ENCODE data around the gene ZNF638.
"Not testable (repeated sequence)": the region's sequence is repeated elsewhere in the genome, so short reads cannot be mapped to it uniquely, and the experiment has no call there.

Gene ZNF638

GRCh38 chr2:71303849-71304248, 27.7 kb upstream of the ZNF638 start:
- H3K36me3 ChIP-seq (ENCODE audit: control insufficient read depth in 1 of 2, insufficient read depth in 2 of 2, low read length in 2 of 2) = no peaks in the 10 kb centered on the region
- H3K27ac ChIP-seq (ENCODE audit: low read depth, low read length) = no peak overlapping the region
- no peaks in the 10 kb centered on the region for H3K4me1 ChIP-seq (ENCODE audit: control insufficient read depth in 1 of 2, insufficient read depth in 2 of 2, low read length in 2 of 2)
- H3K9ac ChIP-seq (ENCODE audit: low read depth in 1 of 2, low read length in 2 of 2) = no peak overlapping the region
- no peaks in the 10 kb centered on the region for H3K9me3 ChIP-seq (ENCODE audit: control insufficient read depth in 1 of 2, low read length in 2 of 2)
- no peak overlapping the region for H3K4me3 ChIP-seq (ENCODE audit: low read depth in 1 of 2, low read length in 2 of 2)
- H3K27me3 ChIP-seq (ENCODE audit: control insufficient read depth in 1 of 2, insufficient read depth in 2 of 2, low read length in 2 of 2) = no peaks in the 10 kb centered on the region

GRCh38 chr2:71306762-71307161, 24.8 kb upstream of the ZNF638 start:
- no peaks in the 10 kb centered on the region for H3K36me3 ChIP-seq (ENCODE audit: control insufficient read depth in 1 of 2, insufficient read depth in 2 of 2, low read length in 2 of 2)
- no peak overlapping the region for H3K4me3 ChIP-seq (ENCODE audit: low read depth in 1 of 2, low read length in 2 of 2)
- H3K9me3 ChIP-seq (ENCODE audit: control insufficient read depth in 1 of 2, low read length in 2 of 2) = no peaks in the 10 kb centered on the region
- no peak overlapping the region for H3K27ac ChIP-seq (ENCODE audit: low read depth, low read length)
- H3K27me3 ChIP-seq (ENCODE audit: control insufficient read depth in 1 of 2, insufficient read depth in 2 of 2, low read length in 2 of 2) = no peaks in the 10 kb centered on the region
- no peaks in the 10 kb centered on the region for H3K4me1 ChIP-seq (ENCODE audit: control insufficient read depth in 1 of 2, insufficient read depth in 2 of 2, low read length in 2 of 2)
- no peak overlapping the region for H3K9ac ChIP-seq (ENCODE audit: low read depth in 1 of 2, low read length in 2 of 2)

GRCh38 chr2:71313016-71313766, 18.4 kb upstream of the ZNF638 start:
- H3K9me3 ChIP-seq (ENCODE audit: control insufficient read depth in 1 of 2, low read length in 2 of 2) = no peaks in the 10 kb centered on the region
- no peak overlapping the region for H3K4me3 ChIP-seq (ENCODE audit: low read depth in 1 of 2, low read length in 2 of 2)
- no peaks in the 10 kb centered on the region for H3K27me3 ChIP-seq (ENCODE audit: control insufficient read depth in 1 of 2, insufficient read depth in 2 of 2, low read length in 2 of 2)
- H3K9ac ChIP-seq (ENCODE audit: low read depth in 1 of 2, low read length in 2 of 2) = no peak overlapping the region
- H3K27ac ChIP-seq (ENCODE audit: low read depth, low read length) = no peak overlapping the region
- H3K4me1 ChIP-seq (ENCODE audit: control insufficient read depth in 1 of 2, insufficient read depth in 2 of 2, low read length in 2 of 2) = no peaks in the 10 kb centered on the region
- no peaks in the 10 kb centered on the region for H3K36me3 ChIP-seq (ENCODE audit: control insufficient read depth in 1 of 2, insufficient read depth in 2 of 2, low read length in 2 of 2)

- H3K27me3 ChIP-seq (ENCODE audit: control insufficient read depth in 1 of 2, insufficient read depth in 2 of 2, low read length in 2 of 2) = no peaks in the 10 kb centered on the region
- no peak overlapping the region for H3K27ac ChIP-seq (ENCODE audit: low read depth, low read length)
- no peak overlapping the region for H3K4me3 ChIP-seq (ENCODE audit: low read depth in 1 of 2, low read length in 2 of 2)
- no peaks in the 10 kb centered on the region for H3K4me1 ChIP-seq (ENCODE audit: control insufficient read depth in 1 of 2, insufficient read depth in 2 of 2, low read length in 2 of 2)
- no peaks in the 10 kb centered on the region for H3K36me3 ChIP-seq (ENCODE audit: control insufficient read depth in 1 of 2, insufficient read depth in 2 of 2, low read length in 2 of 2)
- no peaks in the 10 kb centered on the region for H3K9me3 ChIP-seq (ENCODE audit: control insufficient read depth in 1 of 2, low read length in 2 of 2)
- no peak overlapping the region for H3K9ac ChIP-seq (ENCODE audit: low read depth in 1 of 2, low read length in 2 of 2)
These were observed 14.5 kb upstream of the ZNF638 start for GRCh38 chr2:71317060-71317459.

GRCh38 chr2:71317900-71318299, 13.7 kb upstream of the ZNF638 start:
- H3K9ac ChIP-seq (ENCODE audit: low read depth in 1 of 2, low read length in 2 of 2); H3K27ac ChIP-seq (ENCODE audit: low read depth, low read length); H3K27me3 ChIP-seq (ENCODE audit: control insufficient read depth in 1 of 2, insufficient read depth in 2 of 2, low read length in 2 of 2); H3K9me3 ChIP-seq (ENCODE audit: control insufficient read depth in 1 of 2, low read length in 2 of 2); H3K36me3 ChIP-seq (ENCODE audit: control insufficient read depth in 1 of 2, insufficient read depth in 2 of 2, low read length in 2 of 2); H3K4me1 ChIP-seq (ENCODE audit: control insufficient read depth in 1 of 2, insufficient read depth in 2 of 2, low read length in 2 of 2); H3K4me3 ChIP-seq (ENCODE audit: low read depth in 1 of 2, low read length in 2 of 2): not testable (repeated sequence)

- H3K27ac ChIP-seq (ENCODE audit: low read depth, low read length) = no peak overlapping the region
- H3K9me3 ChIP-seq (ENCODE audit: control insufficient read depth in 1 of 2, low read length in 2 of 2) = peaks cover 0 to 2% of the 10 kb centered on the region in 2 donors
- no peaks in the 10 kb centered on the region for H3K4me1 ChIP-seq (ENCODE audit: control insufficient read depth in 1 of 2, insufficient read depth in 2 of 2, low read length in 2 of 2)
- H3K9ac ChIP-seq (ENCODE audit: low read depth in 1 of 2, low read length in 2 of 2) = no peak overlapping the region
- H3K36me3 ChIP-seq (ENCODE audit: control insufficient read depth in 1 of 2, insufficient read depth in 2 of 2, low read length in 2 of 2) = no peaks in the 10 kb centered on the region
- no peak overlapping the region for H3K4me3 ChIP-seq (ENCODE audit: low read depth in 1 of 2, low read length in 2 of 2)
- no peaks in the 10 kb centered on the region for H3K27me3 ChIP-seq (ENCODE audit: control insufficient read depth in 1 of 2, insufficient read depth in 2 of 2, low read length in 2 of 2)
These were observed 8.2 kb upstream of the ZNF638 start for GRCh38 chr2:71323386-71323785.

GRCh38 chr2:71326968-71327367, 4.6 kb upstream of the ZNF638 start:
- Histone ChIP-seq H3K4me1 (ENCODE audit: control insufficient read depth in 1 of 2, insufficient read depth in 2 of 2, low read length in 2 of 2) (no peaks in the 10 kb centered on the region), H3K27ac (ENCODE audit: low read depth, low read length) (no peak overlapping the region), H3K36me3 (ENCODE audit: control insufficient read depth in 1 of 2, insufficient read depth in 2 of 2, low read length in 2 of 2) (no peaks in the 10 kb centered on the region)

GRCh38 chr2:71327916-71328315, 3.7 kb upstream of the ZNF638 start:
- Histone ChIP-seq H3K4me1 (ENCODE audit: control insufficient read depth in 1 of 2, insufficient read depth in 2 of 2, low read length in 2 of 2) (peaks cover under 1 to 5% of the 10 kb centered on the region in 2 donors), H3K9ac (ENCODE audit: low read depth in 1 of 2, low read length in 2 of 2) (no peak overlapping the region), H3K4me3 (ENCODE audit: low read depth in 1 of 2, low read length in 2 of 2) (no peak overlapping the region), H3K36me3 (ENCODE audit: control insufficient read depth in 1 of 2, insufficient read depth in 2 of 2, low read length in 2 of 2) (no peaks in the 10 kb centered on the region), H3K27ac (ENCODE audit: low read depth, low read length) (no peak overlapping the region), H3K27me3 (ENCODE audit: control insufficient read depth in 1 of 2, insufficient read depth in 2 of 2, low read length in 2 of 2) (no peaks in the 10 kb centered on the region), H3K9me3 (ENCODE audit: control insufficient read depth in 1 of 2, low read length in 2 of 2) (peaks cover 0 to 2% of the 10 kb centered on the region in 2 donors)

More at GRCh38 chr2:71326968-71327367, 4.6 kb upstream of the ZNF638 start:
- Histone ChIP-seq H3K9me3 (ENCODE audit: control insufficient read depth in 1 of 2, low read length in 2 of 2) (peaks cover 0 to 2% of the 10 kb centered on the region in 2 donors), H3K4me3 (ENCODE audit: low read depth in 1 of 2, low read length in 2 of 2) (no peak overlapping the region), H3K9ac (ENCODE audit: low read depth in 1 of 2, low read length in 2 of 2) (no peak overlapping the region), H3K27me3 (ENCODE audit: control insufficient read depth in 1 of 2, insufficient read depth in 2 of 2, low read length in 2 of 2) (no peaks in the 10 kb centered on the region)

- Histone ChIP-seq H3K27me3 (ENCODE audit: control insufficient read depth in 1 of 2, insufficient read depth in 2 of 2, low read length in 2 of 2) (no peaks in the 10 kb centered on the region), H3K36me3 (ENCODE audit: control insufficient read depth in 1 of 2, insufficient read depth in 2 of 2, low read length in 2 of 2) (no peaks in the 10 kb centered on the region), H3K4me1 (ENCODE audit: control insufficient read depth in 1 of 2, insufficient read depth in 2 of 2, low read length in 2 of 2) (peaks cover 14 to 19% of the 10 kb centered on the region in 2 donors), H3K4me3 (ENCODE audit: low read depth in 1 of 2, low read length in 2 of 2) (no peak overlapping the region), H3K9ac (ENCODE audit: low read depth in 1 of 2, low read length in 2 of 2) (no peak overlapping the region), H3K9me3 (ENCODE audit: control insufficient read depth in 1 of 2, low read length in 2 of 2) (peaks cover 0 to 2% of the 10 kb centered on the region in 2 donors), H3K27ac (ENCODE audit: low read depth, low read length) (no peak overlapping the region)
These were observed 1.4 kb upstream of the ZNF638 start for GRCh38 chr2:71330155-71330554.

- Histone ChIP-seq H3K36me3 (ENCODE audit: control insufficient read depth in 1 of 2, insufficient read depth in 2 of 2, low read length in 2 of 2) (no peaks in the 10 kb centered on the region), H3K4me1 (ENCODE audit: control insufficient read depth in 1 of 2, insufficient read depth in 2 of 2, low read length in 2 of 2) (peaks cover 14 to 19% of the 10 kb centered on the region in 2 donors), H3K9ac (ENCODE audit: low read depth in 1 of 2, low read length in 2 of 2) (no peak overlapping the region), H3K27me3 (ENCODE audit: control insufficient read depth in 1 of 2, insufficient read depth in 2 of 2, low read length in 2 of 2) (no peaks in the 10 kb centered on the region), H3K4me3 (ENCODE audit: low read depth in 1 of 2, low read length in 2 of 2) (peak overlapping the region in 1 of 2 donors; percentile 99), H3K9me3 (ENCODE audit: control insufficient read depth in 1 of 2, low read length in 2 of 2) (peaks cover 0 to 2% of the 10 kb centered on the region in 2 donors), H3K27ac (ENCODE audit: low read depth, low read length) (no peak overlapping the region)
These were observed 824 bp upstream of the ZNF638 start for GRCh38 chr2:71330585-71331330.
